HG02798 (cell line): Measurements from ENCODE around the gene TBC1D13.
A peak's percentile ranks its signal among the peaks of the same experiment; 100 is the strongest.

Source experiments
- ATAC-seq: cut with Tn5 transposase; IDR thresholded peaks from one replicate; pipeline ENCODE4 v1.9.1; 2021; ENCODE audit warnings: mild to moderate bottlenecking; ENCODE audit not compliant: unreplicated experiment, poor library complexity

The TBC1D13 gene

GRCh38 chr9:128818839-128819715 is 32.0 kb downstream of the TBC1D13 start:
- peak; percentile 38 for ATAC-seq

GRCh38 chr9:128819716-128820664 is 32.9 kb downstream of the TBC1D13 start:
- no peak for ATAC-seq

GRCh38 chr9:128820665-128821583 is 33.9 kb downstream of the TBC1D13 start:
- ATAC-seq: no peak

GRCh38 chr9:128821584-128822406 is 34.7 kb downstream of the TBC1D13 start:
- ATAC-seq: no peak

- ATAC-seq: no peak
Observed at GRCh38 chr9:128822407-128823042, 35.5 kb downstream of the TBC1D13 start.

GRCh38 chr9:128823362-128823902 is 36.4 kb downstream of the TBC1D13 start:
- ATAC-seq: no peak

- no peak for ATAC-seq
Observed at GRCh38 chr9:128823903-128824406, 36.9 kb downstream of the TBC1D13 start.

GRCh38 chr9:128824911-128825310 is 37.9 kb downstream of the TBC1D13 start:
- ATAC-seq: no peak

- no peak for ATAC-seq
Observed at GRCh38 chr9:128825923-128826700, 39.1 kb downstream of the TBC1D13 start.

- ATAC-seq: no peak
Observed at GRCh38 chr9:128828267-128828666, 41.2 kb downstream of the TBC1D13 start.

GRCh38 chr9:128828719-128829452 is 41.8 kb downstream of the TBC1D13 start:
- no peak for ATAC-seq

- ATAC-seq: peak; percentile 99
Observed at GRCh38 chr9:128829477-128830251, 42.6 kb downstream of the TBC1D13 start, which contains the start of gene SPOUT1. Gene SPOUT1 (minus strand): TSS chr9:128829794. CDS start chr9:128829780, 14 bp downstream.

- ATAC-seq: no peak
Observed at GRCh38 chr9:128833696-128834095, 46.6 kb downstream of the TBC1D13 start.

- ATAC-seq: no peak
Observed at GRCh38 chr9:128835246-128836210, 48.5 kb downstream of the TBC1D13 start.
